GM12891 (cell line): Measurements from ENCODE around the gene NFE2L2.
A peak's percentile ranks its signal among the peaks of the same experiment; 100 is the strongest.

ENCODE experiments used
- PAX5 ChIP-seq: IDR thresholded peaks from 2 replicates; pipeline ENCODE4 v1.6.1; 2011; ENCODE audit warnings: low read length, moderate library complexity, mild to moderate bottlenecking; ENCODE audit not compliant: insufficient read depth, severe bottlenecking
- POLR2A ChIP-seq: IDR thresholded peaks from 2 replicates; pipeline ENCODE4 v1.6.1; 2011; ENCODE audit warnings: low read depth, low read length, control low read depth
- POLR2AphosphoS5 ChIP-seq: IDR thresholded peaks from 2 replicates; pipeline ENCODE4 v1.6.1; 2011; ENCODE audit warnings: low read depth, low read length, control low read depth
- POU2F2 ChIP-seq: IDR thresholded peaks from 2 replicates; pipeline ENCODE4 v1.6.1; 2011; ENCODE audit warnings: low read depth, mild to moderate bottlenecking, control low read depth, low read length, moderate library complexity
- SPI1 ChIP-seq: IDR thresholded peaks from 2 replicates; pipeline ENCODE4 v1.6.1; 2011; ENCODE audit warnings: low read depth, low read length, control low read depth
- TAF1 ChIP-seq: IDR thresholded peaks from 2 replicates; pipeline ENCODE4 v1.6.1; 2011; ENCODE audit warnings: low read depth, low read length, control low read depth

DNA sequence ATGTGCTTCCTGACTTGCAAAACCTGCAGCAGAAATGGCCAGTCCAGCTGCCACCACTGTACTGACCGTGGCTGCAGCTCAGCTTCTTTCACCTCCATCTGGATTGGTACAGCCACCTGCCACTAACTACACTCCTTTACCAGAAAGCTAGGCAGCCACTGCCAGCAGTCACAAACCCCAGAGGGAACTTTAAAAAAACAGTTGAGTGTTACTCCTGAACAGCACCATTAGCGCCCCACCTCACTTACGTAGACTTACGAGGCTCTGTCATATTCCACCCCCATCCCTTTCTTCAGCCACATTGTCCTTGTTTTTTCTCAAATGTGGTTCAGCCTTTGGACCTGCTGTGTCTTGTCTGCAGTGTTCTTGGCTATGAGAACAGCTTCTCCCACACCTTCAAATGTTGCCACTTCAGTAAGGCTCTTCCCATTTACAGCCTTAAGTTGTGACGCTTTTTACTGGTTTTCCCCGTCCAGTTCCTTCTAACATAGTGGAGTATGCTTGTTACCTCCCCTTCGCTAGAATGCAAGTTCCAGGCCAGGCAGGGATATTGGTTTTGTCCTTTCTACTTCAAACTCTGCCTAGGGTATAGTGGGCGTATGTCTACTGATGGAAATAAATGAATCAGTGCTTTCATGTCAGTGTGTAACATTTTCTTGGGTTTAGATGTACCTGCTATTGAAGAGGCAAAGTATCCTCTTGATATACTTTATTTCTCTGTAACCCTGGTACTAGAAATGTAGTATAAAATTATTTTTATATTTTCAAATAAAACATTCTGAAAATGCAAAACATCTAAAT is 34.9 kb downstream of the NFE2L2 start:
- TF ChIP-seq TAF1: no peak
- TF ChIP-seq POLR2AphosphoS5: peak; percentile 87
- peak; percentile 82 for TF ChIP-seq POLR2A
- TF ChIP-seq PAX5: no peak
- no peak for TF ChIP-seq SPI1
- no peak; the same call in 1 of the 2 replicates for TF ChIP-seq POU2F2
